Body of pancreas (tissue), 4 donors: ENCODE results near the gene ZNF343.

ENCODE experiments used
- POLR2A ChIP-seq, 3 donors: fragments of 450-650 bp; IDR thresholded peaks; one replicate each; pipeline ENCODE4 v1.6.1; 2016; ENCODE audit warnings: antibody characterized with exemption in 3 of 3, mild to moderate bottlenecking in 2 of 3
- TF ChIP-seq, protein P1 (sequence below), 7 experiments: fragments of 450-650 bp in 4 of 7; fragments of 200-600 bp in 3 of 7; sonication (generic) in 3 of 7; IDR thresholded peaks; one replicate each; pipeline ENCODE4 v1.5.1; 2016 to 2019; ENCODE audit warnings: antibody characterized with exemption in 7 of 7

DNA sequence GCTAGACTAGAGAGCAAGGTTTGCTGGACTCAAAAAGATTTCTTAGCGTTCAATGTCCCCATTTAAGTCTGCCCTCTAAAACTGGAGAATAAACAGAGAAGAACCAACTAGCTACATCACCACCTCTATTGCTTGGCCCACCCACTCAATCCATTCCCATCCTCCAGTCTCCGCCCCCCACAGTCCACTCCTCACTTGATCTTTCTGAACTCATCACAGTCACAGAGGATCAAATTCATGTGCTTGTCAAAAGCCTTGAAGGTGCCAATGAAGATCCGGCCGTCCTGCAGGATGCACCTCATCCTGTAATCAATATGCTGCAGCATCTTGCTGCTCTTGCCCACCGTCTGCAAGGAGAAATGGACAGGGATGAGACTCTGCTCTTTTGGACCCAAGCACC is 41.3 kb downstream of the ZNF343 start:
- TF ChIP-seq, protein P1, sequence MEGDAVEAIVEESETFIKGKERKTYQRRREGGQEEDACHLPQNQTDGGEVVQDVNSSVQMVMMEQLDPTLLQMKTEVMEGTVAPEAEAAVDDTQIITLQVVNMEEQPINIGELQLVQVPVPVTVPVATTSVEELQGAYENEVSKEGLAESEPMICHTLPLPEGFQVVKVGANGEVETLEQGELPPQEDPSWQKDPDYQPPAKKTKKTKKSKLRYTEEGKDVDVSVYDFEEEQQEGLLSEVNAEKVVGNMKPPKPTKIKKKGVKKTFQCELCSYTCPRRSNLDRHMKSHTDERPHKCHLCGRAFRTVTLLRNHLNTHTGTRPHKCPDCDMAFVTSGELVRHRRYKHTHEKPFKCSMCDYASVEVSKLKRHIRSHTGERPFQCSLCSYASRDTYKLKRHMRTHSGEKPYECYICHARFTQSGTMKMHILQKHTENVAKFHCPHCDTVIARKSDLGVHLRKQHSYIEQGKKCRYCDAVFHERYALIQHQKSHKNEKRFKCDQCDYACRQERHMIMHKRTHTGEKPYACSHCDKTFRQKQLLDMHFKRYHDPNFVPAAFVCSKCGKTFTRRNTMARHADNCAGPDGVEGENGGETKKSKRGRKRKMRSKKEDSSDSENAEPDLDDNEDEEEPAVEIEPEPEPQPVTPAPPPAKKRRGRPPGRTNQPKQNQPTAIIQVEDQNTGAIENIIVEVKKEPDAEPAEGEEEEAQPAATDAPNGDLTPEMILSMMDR (IDR thresholded peaks at IDR 0.05) = no peak
- no peak for TF ChIP-seq POLR2A (IDR thresholded peaks at IDR 0.05)
